A673 (cell line): ENCODE results near the gene BMP8A. TPM values are rescaled to one million over a fixed set of nuclear protein-coding genes. Genes with fewer than 3 reads are reported as not detected.
"Not testable (repeated sequence)": the region's sequence is repeated elsewhere in the genome, so short reads cannot be mapped to it uniquely, and the experiment has no call there.

Source experiments
- BruUV-seq: library from RNA; stranded (reverse); fragments of 400-500 nt; replicated peaks from 2 replicates; lab custom pipeline; 2021; lab: Mats Ljungman, UMichigan
- CTCF ChIA-PET: fragments of 300-600 bp; sonication (Branson Sonifier 250); formaldehyde crosslinking; loops from one replicate; lab custom pipeline; 2022; ENCODE audit warnings: antibody characterized with exemption; lab: Charles Lee
- POLR2A ChIA-PET: fragments of 300-600 bp; sonication (Branson Sonifier 250); formaldehyde crosslinking; loops from one replicate; lab custom pipeline; 2022; ENCODE audit warnings: antibody characterized with exemption; ENCODE audit not compliant: low non-redundant PET; lab: Charles Lee
- DNase-seq: peaks from one replicate; pipeline ENCODE4 v3.0.0-alpha.2; 2015; ENCODE audit warnings: low spot score
- H3K27ac ChIP-seq: fragments of 200-600 bp; sonication (generic); 2 replicates; pipeline ENCODE4 v1.5.1; 2016; ENCODE audit warnings: mixed run types, low read depth, mild to moderate bottlenecking, mixed read lengths, antibody characterized with exemption, low read length; ENCODE audit not compliant: poor library complexity, severe bottlenecking
- H3K27me3 ChIP-seq: fragments of 200-600 bp; sonication (generic); replicated peaks from 2 replicates; pipeline ENCODE4 v1.6.1; 2017; ENCODE audit warnings: mixed run types, low read depth, mild to moderate bottlenecking, mixed read lengths, antibody characterized with exemption, low read length; ENCODE audit not compliant: insufficient read depth, poor library complexity
- H3K36me3 ChIP-seq: fragments of 200-600 bp; sonication (generic); 2 replicates; pipeline ENCODE4 v1.6.1; 2016; ENCODE audit warnings: mixed run types, mild to moderate bottlenecking, mixed read lengths, antibody characterized with exemption, low read length; ENCODE audit not compliant: insufficient read depth, poor library complexity, severe bottlenecking
- H3K4me1 ChIP-seq: fragments of 200-600 bp; sonication (generic); 2 replicates; pipeline ENCODE4 v1.6.1; 2017; ENCODE audit warnings: mixed run types, mild to moderate bottlenecking, mixed read lengths, antibody characterized with exemption, low read length; ENCODE audit not compliant: insufficient read depth, poor library complexity, severe bottlenecking
- H3K4me3 ChIP-seq: fragments of 200-600 bp; sonication (generic); 2 replicates; pipeline ENCODE4 v1.5.1; 2016; ENCODE audit warnings: low read depth, mixed run types, mild to moderate bottlenecking, mixed read lengths, low read length; ENCODE audit not compliant: poor library complexity, severe bottlenecking
- H3K9me3 ChIP-seq: fragments of 200-600 bp; sonication (generic); 2 replicates; pipeline ENCODE4 v1.6.1; 2016; ENCODE audit warnings: mixed run types, low read depth, mild to moderate bottlenecking, mixed read lengths, antibody characterized with exemption, low read length; ENCODE audit not compliant: poor library complexity, severe bottlenecking
- EZH2 ChIP-seq: fragments of 200-600 bp; sonication (generic); IDR thresholded peaks from 2 replicates; pipeline ENCODE4 v1.6.1; 2017; ENCODE audit warnings: borderline replicate concordance, low read depth, mild to moderate bottlenecking, mixed read lengths, antibody characterized with exemption, low read length; ENCODE audit not compliant: poor library complexity, severe bottlenecking
- intact Hi-C: fragments of 100-400 bp; cut with micrococcal nuclease; formaldehyde crosslinking; loops from one replicate; pipeline ENCODE4 v1.10.0; 2022; ENCODE audit not compliant: unreplicated experiment
- total RNA-seq: library from RNA; stranded (reverse); gene quantifications from 2 replicates; pipeline ENCODE4 v1.2.3, GENCODE V29; 2021
- TF ChIP-seq, protein P1 (sequence below): fragments of 300-800, 200-600 bp; sonication (generic); conservative IDR thresholded peaks from 2 replicates; pipeline ENCODE4 v1.5.1; 2017; ENCODE audit warnings: low read depth, mild to moderate bottlenecking, antibody characterized with exemption, low read length, moderate library complexity, mixed read lengths

The BMP8A gene
- total RNA-seq, 1 experiment from 2014 or later = not detected

DNA sequence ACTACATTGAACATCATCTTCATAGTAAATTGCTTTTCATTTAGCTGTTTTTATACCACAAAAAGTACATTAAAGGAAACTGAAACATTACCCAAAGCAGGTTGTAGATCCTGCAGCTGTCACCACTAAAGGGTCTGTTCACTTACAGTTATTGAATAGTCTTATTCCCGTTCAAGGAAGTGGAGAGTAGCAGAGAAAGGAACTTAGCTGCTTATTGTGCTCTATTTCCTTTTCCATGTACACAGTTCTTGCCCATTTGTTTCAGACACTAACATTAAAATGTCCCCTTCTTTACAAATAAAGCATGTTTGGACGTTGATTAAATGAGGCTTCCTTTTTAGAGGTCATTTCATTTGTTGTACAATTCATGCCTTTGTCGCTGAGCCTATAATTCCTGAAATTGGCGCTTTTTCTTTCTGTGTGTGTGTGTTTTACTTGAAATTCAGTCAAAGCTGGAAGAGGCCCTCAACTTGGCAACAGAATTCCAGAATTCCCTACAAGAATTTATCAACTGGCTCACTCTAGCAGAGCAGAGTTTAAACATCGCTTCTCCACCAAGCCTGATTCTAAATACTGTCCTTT lies 44.4 kb upstream of the BMP8A start:
- Histone ChIP-seq H3K27ac (no peak overlapping the region), H3K27me3 (no peaks in the 10 kb centered on the region), H3K4me3 (no peak overlapping the region), H3K4me1 (no peaks in the 10 kb centered on the region), H3K9me3 (no peaks in the 10 kb centered on the region), H3K36me3 (peaks cover 95% of the 10 kb centered on the region)
- intact Hi-C loops = no loop called here
- TF ChIP-seq, protein P1, sequence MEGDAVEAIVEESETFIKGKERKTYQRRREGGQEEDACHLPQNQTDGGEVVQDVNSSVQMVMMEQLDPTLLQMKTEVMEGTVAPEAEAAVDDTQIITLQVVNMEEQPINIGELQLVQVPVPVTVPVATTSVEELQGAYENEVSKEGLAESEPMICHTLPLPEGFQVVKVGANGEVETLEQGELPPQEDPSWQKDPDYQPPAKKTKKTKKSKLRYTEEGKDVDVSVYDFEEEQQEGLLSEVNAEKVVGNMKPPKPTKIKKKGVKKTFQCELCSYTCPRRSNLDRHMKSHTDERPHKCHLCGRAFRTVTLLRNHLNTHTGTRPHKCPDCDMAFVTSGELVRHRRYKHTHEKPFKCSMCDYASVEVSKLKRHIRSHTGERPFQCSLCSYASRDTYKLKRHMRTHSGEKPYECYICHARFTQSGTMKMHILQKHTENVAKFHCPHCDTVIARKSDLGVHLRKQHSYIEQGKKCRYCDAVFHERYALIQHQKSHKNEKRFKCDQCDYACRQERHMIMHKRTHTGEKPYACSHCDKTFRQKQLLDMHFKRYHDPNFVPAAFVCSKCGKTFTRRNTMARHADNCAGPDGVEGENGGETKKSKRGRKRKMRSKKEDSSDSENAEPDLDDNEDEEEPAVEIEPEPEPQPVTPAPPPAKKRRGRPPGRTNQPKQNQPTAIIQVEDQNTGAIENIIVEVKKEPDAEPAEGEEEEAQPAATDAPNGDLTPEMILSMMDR = no peak
- no peak for TF ChIP-seq EZH2
- CTCF ChIA-PET = no interaction called here
- no peak for DNase-seq
- no TSS peak for BruUV-seq
- POLR2A ChIA-PET = no interaction called here

- H3K36me3 ChIP-seq = peaks cover 98% of the 10 kb centered on the region
- BruUV-seq, H3K9me3 ChIP-seq, H3K27ac ChIP-seq, H3K4me3 ChIP-seq, intact Hi-C loops, CTCF ChIA-PET, H3K4me1 ChIP-seq, H3K27me3 ChIP-seq, DNase-seq: not testable (repeated sequence)
- POLR2A ChIA-PET = interaction anchor here (0.8 kb wide), 1 partner anchor 119 kb away, joined by 3 read pairs; no protein-coding TSS in a partner anchor
These were observed 41.4 kb upstream of the BMP8A start for GRCh38 chr1:39450041-39450440.

DNA sequence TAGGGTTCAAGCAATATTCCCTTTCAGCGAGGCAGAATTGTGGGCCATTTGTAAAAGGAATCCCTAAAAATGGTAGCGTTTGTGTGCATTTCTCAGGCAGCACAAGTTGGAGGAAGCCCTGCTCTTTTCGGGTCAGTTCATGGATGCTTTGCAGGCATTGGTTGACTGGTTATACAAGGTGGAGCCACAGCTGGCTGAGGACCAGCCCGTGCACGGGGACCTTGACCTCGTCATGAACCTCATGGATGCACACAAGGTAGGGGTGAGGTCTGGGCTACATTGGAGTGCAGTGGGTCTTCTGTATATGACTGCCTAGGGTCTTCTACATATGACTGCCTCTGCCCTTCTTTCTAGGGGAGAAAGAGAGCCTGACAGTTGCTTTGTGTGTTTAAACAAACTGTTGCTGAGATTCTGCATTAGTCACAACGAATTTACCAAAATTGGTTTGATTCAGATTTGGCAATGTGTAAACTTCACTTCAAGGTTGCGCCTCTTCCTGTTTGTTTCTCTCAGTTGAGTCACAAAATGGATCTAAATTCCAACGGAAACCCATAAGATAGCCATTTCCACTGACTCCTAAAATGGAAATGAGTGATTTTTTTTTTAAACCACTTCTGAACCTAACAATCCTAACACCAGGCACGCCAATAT lies 40.4 kb upstream of the BMP8A start:
- peaks cover 98% of the 10 kb centered on the region for H3K36me3 ChIP-seq
- no peaks in the 10 kb centered on the region for H3K4me1 ChIP-seq
- no peak overlapping the region for H3K4me3 ChIP-seq
- CTCF ChIA-PET = no interaction called here
- DNase-seq = no peak
- no peaks in the 10 kb centered on the region for H3K27me3 ChIP-seq
- no peak overlapping the region for H3K27ac ChIP-seq
- BruUV-seq = no TSS peak
- H3K9me3 ChIP-seq = no peaks in the 10 kb centered on the region
- intact Hi-C loops = no loop called here
- TF ChIP-seq EZH2 = no peak
- TF ChIP-seq, protein P1 = no peak
- POLR2A ChIA-PET = no interaction called here
